ENCODE data around the gene C18orf63. TPM values are rescaled to one million over a fixed set of nuclear protein-coding genes. Genes with fewer than 3 reads are reported as not detected.

Gene C18orf63
- total RNA-seq, 4 donors from 2014 or later: not detected

GRCh38 chr18:74273394-74273793, 42.2 kb upstream of the C18orf63 start:
- H3K27me3 ChIP-seq: no peaks in the 10 kb centered on the region
- TF ChIP-seq POLR2AphosphoS5 (IDR thresholded peaks at IDR 0.05): no peak
- TF ChIP-seq CTCF (IDR thresholded peaks at IDR 0.05): no peak
- no peak for TF ChIP-seq EP300 (IDR thresholded peaks at IDR 0.05)
- no peak for TF ChIP-seq POLR2A (IDR thresholded peaks at IDR 0.05)
- H3K36me3 ChIP-seq: peaks cover 0 to 7% of the 10 kb centered on the region in 2 donors
- peaks cover 0 to 58% (median 8%) of the 10 kb centered on the region in 3 donors for H3K4me1 ChIP-seq
- WGBS, 2 donors (ENCODE audit: low coverage in 1 of 2): 92 to 100% methylated on average over 1 to 3 of the region's 3 CpGs
- ATAC-seq: no peak
- no peak overlapping the region for H3K27ac ChIP-seq
- no peaks in the 10 kb centered on the region for H3K9me3 ChIP-seq
- H3K4me3 ChIP-seq: no peak overlapping the region

DNA sequence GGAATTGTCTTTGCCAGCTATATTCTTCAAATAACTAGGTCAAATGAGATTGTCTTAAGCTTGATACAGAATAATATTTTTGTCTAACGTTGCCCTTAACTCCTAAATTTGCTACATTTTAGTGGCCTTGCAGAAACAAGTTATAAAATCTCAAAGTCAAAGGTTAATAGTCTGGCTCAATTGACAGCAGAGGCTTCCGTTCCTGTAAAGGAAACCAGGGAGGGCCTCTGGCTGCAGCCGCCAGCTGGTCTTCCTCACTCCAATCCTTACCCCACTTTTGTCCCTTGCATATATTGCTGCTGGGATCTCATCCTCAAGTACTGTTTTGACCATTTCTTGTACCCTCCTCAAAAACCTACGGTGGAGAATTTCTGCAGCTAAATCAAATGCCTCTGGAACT, 40.9 kb upstream of the C18orf63 start:
- Histone ChIP-seq H3K36me3 (peaks cover 0 to 4% of the 10 kb centered on the region in 2 donors), H3K27ac (no peak overlapping the region), H3K4me1 (peaks cover 0 to 48% (median 8%) of the 10 kb centered on the region in 3 donors), H3K9me3 (no peaks in the 10 kb centered on the region), H3K4me3 (no peak overlapping the region), H3K27me3 (no peaks in the 10 kb centered on the region)
- 54 to 65% methylated on average over 2 to 4 of the region's 4 CpGs for WGBS, 2 donors (ENCODE audit: low coverage in 1 of 2)
- ATAC-seq: no peak
- no peak for TF ChIP-seq EP300 (IDR thresholded peaks at IDR 0.05)
- no peak for TF ChIP-seq POLR2AphosphoS5 (IDR thresholded peaks at IDR 0.05)
- no peak for TF ChIP-seq POLR2A (IDR thresholded peaks at IDR 0.05)
- TF ChIP-seq CTCF (IDR thresholded peaks at IDR 0.05): no peak

GRCh38 chr18:74275736-74276135, 39.9 kb upstream of the C18orf63 start:
- TF ChIP-seq POLR2A (IDR thresholded peaks at IDR 0.05) (no peak), POLR2AphosphoS5 (IDR thresholded peaks at IDR 0.05) (no peak), CTCF (IDR thresholded peaks at IDR 0.05) (no peak), EP300 (IDR thresholded peaks at IDR 0.05) (no peak)
- Histone ChIP-seq H3K4me1 (peaks cover 0 to 49% (median 8%) of the 10 kb centered on the region in 3 donors), H3K4me3 (no peak overlapping the region), H3K27me3 (no peaks in the 10 kb centered on the region), H3K27ac (no peak overlapping the region), H3K36me3 (peaks cover 0 to 4% of the 10 kb centered on the region in 2 donors), H3K9me3 (no peaks in the 10 kb centered on the region)
- ATAC-seq: no peak
- 85 to 100% methylated on average over 1 to 11 of the region's 11 CpGs for WGBS, 2 donors (ENCODE audit: low coverage in 1 of 2)

GRCh38 chr18:74276609-74277008, 39.0 kb upstream of the C18orf63 start:
- TF ChIP-seq POLR2AphosphoS5 (IDR thresholded peaks at IDR 0.05) (no peak), EP300 (IDR thresholded peaks at IDR 0.05) (no peak), CTCF (IDR thresholded peaks at IDR 0.05) (no peak), POLR2A (IDR thresholded peaks at IDR 0.05) (no peak)
- Histone ChIP-seq H3K4me3 (no peak overlapping the region), H3K9me3 (no peaks in the 10 kb centered on the region), H3K4me1 (peaks cover 0 to 58% (median 13%) of the 10 kb centered on the region in 3 donors), H3K36me3 (peaks cover 0 to 4% of the 10 kb centered on the region in 2 donors), H3K27me3 (no peaks in the 10 kb centered on the region), H3K27ac (no peak overlapping the region)
- no peak for ATAC-seq
- WGBS, 2 donors (ENCODE audit: low coverage in 1 of 2): 23 to 48% methylated on average over 1 to 7 of the region's 10 CpGs

- Histone ChIP-seq H3K36me3 (peaks cover 0 to 4% of the 10 kb centered on the region in 2 donors), H3K4me1 (peaks cover 0 to 62% (median 15%) of the 10 kb centered on the region in 3 donors), H3K4me3 (no peak overlapping the region), H3K27me3 (no peaks in the 10 kb centered on the region), H3K9me3 (no peaks in the 10 kb centered on the region), H3K27ac (no peak overlapping the region)
- 86 to 92% methylated on average over 1 to 2 of the region's 2 CpGs for WGBS, 2 donors (ENCODE audit: low coverage in 1 of 2)
- TF ChIP-seq EP300 (IDR thresholded peaks at IDR 0.05): no peak
- TF ChIP-seq POLR2A (IDR thresholded peaks at IDR 0.05): no peak
- no peak for TF ChIP-seq POLR2AphosphoS5 (IDR thresholded peaks at IDR 0.05)
- TF ChIP-seq CTCF (IDR thresholded peaks at IDR 0.05): no peak
- no peak for ATAC-seq
These were observed 38.3 kb upstream of the C18orf63 start for GRCh38 chr18:74277296-74277695.
